Right lobe of liver (tissue), 4 donors: ENCODE results near the gene CENATAC.

ENCODE experiments used
- POLR2A ChIP-seq: fragments of 450-650 bp; IDR thresholded peaks from one replicate; pipeline ENCODE4 v1.6.1; 2017; ENCODE audit warnings: antibody characterized with exemption, mild to moderate bottlenecking
- TF ChIP-seq, protein P1 (sequence below), 4 donors: fragments of 200-600 bp in 3 of 4; fragments of 450-650 bp in 1 of 4; IDR thresholded peaks; one replicate each; pipeline versions ENCODE4 v1.5.1 to v1.8.0; 2016 to 2022; ENCODE audit warnings: antibody characterized with exemption in 4 of 4, mild to moderate bottlenecking in 2 of 4
- donor health status: DM: no; HTN: no; CAD: no.
- donor health status: DM: no; HTN: no; CAD: no.
- donor health status: DM: no; HTN: yes; CAD: no.

- no peak for TF ChIP-seq POLR2A
- TF ChIP-seq, protein P1, sequence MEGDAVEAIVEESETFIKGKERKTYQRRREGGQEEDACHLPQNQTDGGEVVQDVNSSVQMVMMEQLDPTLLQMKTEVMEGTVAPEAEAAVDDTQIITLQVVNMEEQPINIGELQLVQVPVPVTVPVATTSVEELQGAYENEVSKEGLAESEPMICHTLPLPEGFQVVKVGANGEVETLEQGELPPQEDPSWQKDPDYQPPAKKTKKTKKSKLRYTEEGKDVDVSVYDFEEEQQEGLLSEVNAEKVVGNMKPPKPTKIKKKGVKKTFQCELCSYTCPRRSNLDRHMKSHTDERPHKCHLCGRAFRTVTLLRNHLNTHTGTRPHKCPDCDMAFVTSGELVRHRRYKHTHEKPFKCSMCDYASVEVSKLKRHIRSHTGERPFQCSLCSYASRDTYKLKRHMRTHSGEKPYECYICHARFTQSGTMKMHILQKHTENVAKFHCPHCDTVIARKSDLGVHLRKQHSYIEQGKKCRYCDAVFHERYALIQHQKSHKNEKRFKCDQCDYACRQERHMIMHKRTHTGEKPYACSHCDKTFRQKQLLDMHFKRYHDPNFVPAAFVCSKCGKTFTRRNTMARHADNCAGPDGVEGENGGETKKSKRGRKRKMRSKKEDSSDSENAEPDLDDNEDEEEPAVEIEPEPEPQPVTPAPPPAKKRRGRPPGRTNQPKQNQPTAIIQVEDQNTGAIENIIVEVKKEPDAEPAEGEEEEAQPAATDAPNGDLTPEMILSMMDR (IDR thresholded peaks at IDR 0.05), result no peak
Observed at GRCh38 chr11:118957549-118957948, 40.4 kb upstream of the CENATAC start.
